NCI-H187 treated with DMSO at 0.1 percent for 48 hours (cell line): ENCODE results near the gene DECR2.
A peak's percentile ranks its signal among the peaks of the same experiment; 100 is the strongest.

Experiments
- DNase-seq: peaks from one replicate; lab custom pipeline; 2025; lab: John Stamatoyannopoulos, UW

Gene DECR2

DNA sequence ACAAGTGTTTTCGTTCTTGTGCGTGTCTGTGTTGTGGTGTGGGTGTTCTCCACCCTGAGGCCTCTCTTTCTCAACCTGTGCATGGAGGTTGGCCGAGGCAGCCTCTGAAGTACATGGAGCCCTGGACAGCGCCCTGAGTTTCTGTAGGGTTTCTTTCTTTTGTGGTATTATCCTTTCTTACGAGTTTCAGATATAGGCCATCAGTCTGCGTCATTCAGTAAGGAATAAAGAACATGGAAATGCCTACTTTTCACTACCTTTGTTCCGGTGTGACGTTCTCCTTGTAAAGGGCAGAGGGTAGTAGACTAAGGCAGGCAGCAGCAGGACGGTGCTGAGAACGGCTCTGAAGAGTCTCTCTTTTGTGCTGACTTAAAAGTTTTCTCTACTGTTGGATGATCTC, 42.3 kb downstream of the DECR2 start:
- DNase-seq = no peak

GRCh38 chr16:445566-445965, 43.9 kb downstream of the DECR2 start:
- DNase-seq = no peak

GRCh38 chr16:450385-450784, 48.7 kb downstream of the DECR2 start:
- DNase-seq = no peak

DNA sequence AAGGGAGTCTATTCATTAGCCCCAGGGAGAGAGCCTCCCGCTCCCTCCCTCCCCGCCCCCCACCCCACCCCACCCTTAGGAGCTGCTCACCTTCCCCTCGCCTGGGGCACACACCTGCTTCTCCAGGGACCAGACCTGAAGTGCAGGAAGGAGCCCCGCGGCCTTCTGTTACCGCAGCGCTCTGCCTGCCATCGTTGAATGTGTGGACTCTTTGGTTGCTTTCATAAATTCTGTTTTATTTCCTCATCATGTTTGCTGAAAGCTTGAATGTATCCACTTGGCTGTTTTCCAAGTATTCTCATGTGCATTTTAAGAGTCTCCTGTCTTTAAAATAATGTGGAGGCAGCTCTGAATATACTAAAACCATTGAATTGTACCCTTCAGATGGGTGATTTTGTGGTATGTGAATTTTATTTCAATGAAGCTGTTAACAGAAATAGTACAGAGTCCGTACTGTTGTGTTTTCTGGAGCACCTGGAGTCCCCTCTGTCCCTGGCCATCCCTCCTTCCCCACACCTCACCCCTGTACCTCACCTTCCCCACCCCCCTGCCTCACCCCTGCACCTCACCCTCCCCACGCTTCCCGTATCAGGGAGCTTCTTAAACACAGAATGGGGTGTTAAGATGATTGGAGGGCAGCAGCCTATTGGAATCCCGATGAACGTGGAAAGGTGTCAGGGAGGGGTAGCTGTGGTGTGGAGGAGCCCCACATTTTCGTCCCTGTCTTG, 49.3 kb downstream of the DECR2 start:
- DNase-seq = peak; percentile 93

GRCh38 chr16:454397-454940, 52.8 kb downstream of the DECR2 start:
- DNase-seq = no peak

GRCh38 chr16:455453-455852, 53.8 kb downstream of the DECR2 start:
- DNase-seq = no peak

DNA sequence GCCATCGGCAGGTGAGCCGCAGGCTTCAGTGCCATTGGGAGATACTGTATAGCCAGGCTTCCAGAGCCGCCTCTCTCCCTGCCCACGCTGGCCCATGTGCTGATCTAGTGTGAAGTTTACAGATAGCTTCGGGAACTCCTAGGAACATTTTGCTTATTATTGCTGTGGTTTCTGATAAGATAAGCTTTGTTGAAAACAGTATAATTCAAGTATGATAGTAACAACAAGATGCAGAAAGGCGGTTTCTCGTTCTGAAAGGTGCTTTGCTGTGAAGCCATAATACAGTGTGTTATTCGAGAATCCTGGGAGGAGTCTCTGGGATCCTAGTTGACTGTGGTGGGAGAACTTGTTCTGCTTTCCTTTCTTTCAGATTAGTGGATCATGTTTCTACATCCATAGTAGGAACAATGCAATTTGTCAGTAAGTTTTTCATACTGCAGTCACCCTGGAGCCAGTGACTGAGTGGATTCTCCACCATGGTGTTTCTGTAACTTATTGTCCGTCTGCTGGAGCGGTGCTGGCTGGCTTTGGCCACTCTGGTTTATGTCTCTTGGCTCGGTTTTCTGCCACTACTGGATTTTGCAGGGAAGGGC, 55.3 kb downstream of the DECR2 start:
- DNase-seq = peak; percentile 14

GRCh38 chr16:457732-458400, 56.2 kb downstream of the DECR2 start:
- no peak for DNase-seq

DNA sequence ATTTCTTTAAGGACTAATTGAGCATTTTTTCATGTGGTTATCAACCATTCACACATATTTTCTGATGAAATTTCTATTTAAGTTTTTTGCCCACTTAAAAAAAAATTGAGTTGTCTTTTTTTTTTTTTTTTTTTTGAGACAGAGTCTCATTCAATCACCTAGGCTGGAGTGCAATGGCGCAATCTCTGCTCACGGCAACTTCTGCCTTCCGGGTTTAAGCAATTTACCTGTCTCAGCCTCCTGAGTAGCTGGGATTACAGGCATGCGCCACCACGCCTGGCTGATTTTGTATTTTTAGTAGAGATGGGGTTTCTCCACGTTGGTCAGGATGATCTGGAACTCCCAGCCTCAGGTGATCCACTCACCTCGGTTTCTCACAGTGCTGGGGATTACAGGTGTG, 58.1 kb downstream of the DECR2 start:
- DNase-seq = no peak

- no peak for DNase-seq
Measured at GRCh38 chr16:460787-461186, 59.1 kb downstream of the DECR2 start.
